DOHH2 (cell line): ENCODE data around the gene ZNF614.
"Not testable (repeated sequence)": the region's sequence is repeated elsewhere in the genome, so short reads cannot be mapped to it uniquely, and the experiment has no call there.

Experiments
- H3F3A ChIP-seq: fragments of 200-600 bp; sonication (generic), shearing (Covaris generic); 2 replicates; pipeline ENCODE4 v1.6.0; 2016; ENCODE audit warnings: antibody characterized with exemption, mild to moderate bottlenecking; ENCODE audit not compliant: control insufficient read depth, insufficient read depth
- H3K27ac ChIP-seq: fragments of 200-600 bp; sonication (generic); 2 replicates; pipeline ENCODE4 v1.5.1; 2014; ENCODE audit warnings: low read depth, mild to moderate bottlenecking, low read length, moderate library complexity
- H3K27me3 ChIP-seq: fragments of 200-600 bp; sonication (generic); 2 replicates; pipeline ENCODE4 v1.6.1; 2014; ENCODE audit warnings: mild to moderate bottlenecking, low read length, mixed read lengths; ENCODE audit not compliant: control insufficient read depth
- H3K36me3 ChIP-seq: fragments of 200-600 bp; sonication (generic); 2 replicates; pipeline ENCODE4 v1.6.1; 2014; ENCODE audit warnings: mild to moderate bottlenecking, low read length, moderate library complexity, mixed read lengths; ENCODE audit not compliant: control insufficient read depth
- H3K4me1 ChIP-seq: fragments of 200-600 bp; sonication (generic); 2 replicates; pipeline ENCODE4 v1.6.1; 2014; ENCODE audit warnings: mild to moderate bottlenecking, low read length, mixed read lengths; ENCODE audit not compliant: control insufficient read depth
- H3K4me2 ChIP-seq: fragments of 200-600 bp; sonication (generic); 2 replicates; pipeline ENCODE4 v1.6.0; 2014; ENCODE audit warnings: mild to moderate bottlenecking, low read length, moderate library complexity
- H3K4me3 ChIP-seq: fragments of 200-600 bp; sonication (generic); 2 replicates; pipeline ENCODE4 v1.5.1; 2014; ENCODE audit warnings: mild to moderate bottlenecking, low read length, mixed read lengths
- H3K79me2 ChIP-seq: fragments of 200-600 bp; sonication (generic); 2 replicates; pipeline ENCODE4 v1.6.1; 2014; ENCODE audit warnings: mild to moderate bottlenecking, low read length, mixed read lengths; ENCODE audit not compliant: control insufficient read depth
- H3K9me2 ChIP-seq: fragments of 200-600 bp; sonication (generic); replicated peaks from 2 replicates; pipeline ENCODE4 v1.6.1; 2014; ENCODE audit warnings: mild to moderate bottlenecking, low read length, mixed read lengths; ENCODE audit not compliant: control insufficient read depth
- H3K9me3 ChIP-seq: fragments of 200-600 bp; sonication (generic); 2 replicates; pipeline ENCODE4 v1.6.1; 2014; ENCODE audit warnings: antibody characterized with exemption, low read length, mixed read lengths; ENCODE audit not compliant: control insufficient read depth, insufficient read depth
- H4K20me1 ChIP-seq: fragments of 200-600 bp; sonication (generic); 2 replicates; pipeline ENCODE4 v1.6.0; 2014; ENCODE audit warnings: low read depth, mild to moderate bottlenecking, antibody characterized with exemption, low read length, moderate library complexity; ENCODE audit not compliant: control insufficient read depth, insufficient read depth
- CTCF ChIP-seq: fragments of 200-600 bp; sonication (generic); IDR thresholded peaks from one replicate; pipeline ENCODE4 v1.5.1; 2014; ENCODE audit warnings: antibody characterized with exemption, mild to moderate bottlenecking, low read depth, low read length; ENCODE audit not compliant: poor library complexity, severe bottlenecking
- EZH2phosphoT487 ChIP-seq: fragments of 200-600 bp; sonication (generic); IDR thresholded peaks from 2 replicates; pipeline ENCODE4 v1.6.1; 2017; ENCODE audit warnings: borderline replicate concordance, mild to moderate bottlenecking, antibody characterized with exemption, low read length, moderate library complexity, mixed read lengths

Gene ZNF614

GRCh38 chr19:51986309-51987291 lies 41.6 kb downstream of the ZNF614 start, which contains the start of gene ZNF350:
TSS of gene ZNF350 (minus strand) at chr19:51986840. CDS start at chr19:51974360, 12,480 bp downstream.
- H3K4me2 ChIP-seq = peak within 1 kb of the TSS; percentile 90
- peaks cover 46% of the 10 kb centered on the region for H3K9me3 ChIP-seq
- H3F3A ChIP-seq = 0 out of 2 replicates have a peak, but pooled peaks cover 4% of the 10 kb centered on the region
- H3K27ac ChIP-seq = peak within 1 kb of the TSS; percentile 14; the same call in 1 of the 2 replicates
- H3K9me2 ChIP-seq = no peaks in the 10 kb centered on the region
- H3K4me3 ChIP-seq = peak within 1 kb of the TSS; percentile 83
- H3K27me3 ChIP-seq = no peaks in the 10 kb centered on the region
- TF ChIP-seq EZH2phosphoT487 = no peak
- TF ChIP-seq CTCF = no peak
- H3K4me1 ChIP-seq = peaks cover 5% of the 10 kb centered on the region
- peaks cover 7% of the 10 kb centered on the region for H3K36me3 ChIP-seq
- peaks cover 6% of the 10 kb centered on the region for H3K79me2 ChIP-seq
- H4K20me1 ChIP-seq = no peaks in the 10 kb centered on the region

- peaks cover 8% of the 10 kb centered on the region for H3K79me2 ChIP-seq
- H3K27ac ChIP-seq = no peak overlapping the region
- no peak overlapping the region for H3K4me3 ChIP-seq
- peaks cover 51% of the 10 kb centered on the region for H3K9me3 ChIP-seq
- no peaks in the 10 kb centered on the region for H4K20me1 ChIP-seq
- H3K4me1 ChIP-seq = peaks cover 5% of the 10 kb centered on the region
- H3K4me2 ChIP-seq = no peak overlapping the region
- peaks cover 7% of the 10 kb centered on the region for H3K36me3 ChIP-seq
- TF ChIP-seq CTCF (no peak), EZH2phosphoT487 (no peak)
- H3K9me2 ChIP-seq = no peaks in the 10 kb centered on the region
- H3K27me3 ChIP-seq = no peaks in the 10 kb centered on the region
- H3F3A ChIP-seq = 0 out of 2 replicates have a peak, but pooled peaks cover 4% of the 10 kb centered on the region
These were observed 44.8 kb downstream of the ZNF614 start for GRCh38 chr19:51983361-51983760.

- not testable (repeated sequence) for H3K4me1 ChIP-seq, H3K9me2 ChIP-seq, H3K4me3 ChIP-seq, H3K4me2 ChIP-seq, H3K27ac ChIP-seq, H3K36me3 ChIP-seq, H3K27me3 ChIP-seq, H3K79me2 ChIP-seq, H4K20me1 ChIP-seq, H3F3A ChIP-seq
- peaks cover 46% of the 10 kb centered on the region for H3K9me3 ChIP-seq
These were observed 47.3 kb downstream of the ZNF614 start for GRCh38 chr19:51980926-51981325.
